Small intestine (tissue), 7 donors: ENCODE measurements around the gene ALG13. TPM values are rescaled to one million over a fixed set of nuclear protein-coding genes. Genes with fewer than 3 reads are reported as not detected.
"Not testable (repeated sequence)": the region's sequence is repeated elsewhere in the genome, so short reads cannot be mapped to it uniquely, and the experiment has no call there.

Experiments used
- DNase-seq, 2 donors: peaks; one replicate each; pipeline versions ENCODE4 v3.0.0 to v3.0.0-alpha.2; 2013
- FAIRE-seq: peaks from 2 replicates; lab custom pipeline; 2012; peaks lifted over from hg19 to GRCh38; lab: Jason Lieb, UNC
- H3K27ac ChIP-seq, 3 donors: one replicate each; pipeline ENCODE4 v1.5.1; 2013; ENCODE audit warnings: low read length in 2 of 3, mild to moderate bottlenecking in 2 of 3, control low read depth in 1 of 3, inconsistent platforms in 1 of 3, low read depth in 1 of 3, moderate library complexity in 1 of 3
- H3K27me3 ChIP-seq, 3 donors: one replicate each; pipeline ENCODE4 v1.6.1; 2013; ENCODE audit warnings: low read length in 3 of 3, inconsistent platforms in 1 of 3; ENCODE audit not compliant: control insufficient read depth in 3 of 3, insufficient read depth in 3 of 3
- H3K36me3 ChIP-seq, 3 donors: one replicate each; pipeline ENCODE4 v1.6.1; 2013; ENCODE audit warnings: low read length in 3 of 3, inconsistent platforms in 1 of 3, low read depth in 1 of 3, mild to moderate bottlenecking in 1 of 3, moderate library complexity in 1 of 3; ENCODE audit not compliant: control insufficient read depth in 3 of 3, insufficient read depth in 2 of 3
- H3K4me1 ChIP-seq, 3 donors: one replicate each; pipeline ENCODE4 v1.6.1; 2013; ENCODE audit warnings: low read length in 2 of 3, inconsistent platforms in 1 of 3, low read depth in 1 of 3, mild to moderate bottlenecking in 1 of 3, moderate library complexity in 1 of 3; ENCODE audit not compliant: control insufficient read depth in 3 of 3, insufficient read depth in 2 of 3
- H3K4me3 ChIP-seq, 3 donors: one replicate each; pipeline ENCODE4 v1.5.1; 2013; ENCODE audit warnings: low read length in 3 of 3, control low read depth in 1 of 3, inconsistent platforms in 1 of 3, low read depth in 1 of 3, mild to moderate bottlenecking in 1 of 3, moderate library complexity in 1 of 3
- H3K9me3 ChIP-seq, 2 donors: one replicate each; pipeline ENCODE4 v1.6.1; 2013; ENCODE audit warnings: low read depth in 1 of 2, low read length in 1 of 2; ENCODE audit not compliant: control insufficient read depth in 2 of 2, insufficient read depth in 1 of 2
- WGBS, 3 donors: extraction: QIAGEN DNeasy Blood & Tissue Kit; methylation state at CpG; one replicate each; pipeline ENCODE4 v1.1.7; 2013; 5-methylcytosine and 5-hydroxymethylcytosine counted together
- polyA plus RNA-seq, 4 donors: library from polyadenylated mRNA; stranded (reverse) in 3 of 4; unstranded in 1 of 4; fragments of 200-250 nt in 3 of 4; fragments of 120-200 nt in 1 of 4; gene quantifications; one replicate each; pipeline versions ENCODE4 v1.2.1 to v1.2.3, GENCODE V29; 2013
- donor health status: healthy with polysubstance abuse.
- donor health status: control.
- donor health status: control.
- donor health status: Bipolar disorder and iron deficiency.
- donor health status: healthy.

ALG13 gene
- polyA plus RNA-seq, 4 donors: 31.3 to 60.4 (median 52.6) TPM

DNA sequence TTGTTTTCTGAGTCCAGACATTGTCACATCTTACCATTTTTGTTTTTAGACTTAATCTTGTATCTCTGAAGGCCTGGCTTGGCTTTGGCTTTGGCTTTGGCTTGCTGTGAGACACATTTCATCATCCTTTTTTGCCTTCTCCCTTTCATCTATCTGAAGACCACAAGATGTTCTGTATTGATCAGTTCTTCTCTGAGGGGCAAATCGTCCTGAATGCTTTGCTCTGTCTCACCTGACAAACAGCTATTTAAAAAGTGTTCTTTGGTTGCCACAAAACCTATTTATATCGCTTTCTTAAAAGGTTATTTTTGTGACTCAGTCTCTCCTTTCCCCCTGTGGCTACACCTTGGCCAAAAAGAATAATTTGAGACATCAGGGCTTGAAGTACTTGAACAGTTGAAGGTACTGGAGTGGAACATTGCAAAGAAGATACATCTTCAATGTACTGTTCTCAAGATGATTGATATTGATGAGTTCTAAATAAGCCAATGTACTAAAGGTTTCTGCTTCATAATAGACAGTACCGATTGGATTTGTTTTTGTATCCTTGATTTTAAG, 80.7 kb downstream of the ALG13 start:
- Histone ChIP-seq H3K4me1 (no peaks in the 10 kb centered on the region), H3K36me3 (peaks cover 0 to 3% (median 2%) of the 10 kb centered on the region in 3 donors), H3K27ac (no peak overlapping the region), H3K27me3 (no peaks in the 10 kb centered on the region), H3K4me3 (no peak overlapping the region), H3K9me3 (no peaks in the 10 kb centered on the region)
- DNase-seq: no peak
- 71 to 90% (median 81%) methylated on average over 3 of the region's 3 CpGs for WGBS, 3 donors
- no peak for FAIRE-seq

DNA sequence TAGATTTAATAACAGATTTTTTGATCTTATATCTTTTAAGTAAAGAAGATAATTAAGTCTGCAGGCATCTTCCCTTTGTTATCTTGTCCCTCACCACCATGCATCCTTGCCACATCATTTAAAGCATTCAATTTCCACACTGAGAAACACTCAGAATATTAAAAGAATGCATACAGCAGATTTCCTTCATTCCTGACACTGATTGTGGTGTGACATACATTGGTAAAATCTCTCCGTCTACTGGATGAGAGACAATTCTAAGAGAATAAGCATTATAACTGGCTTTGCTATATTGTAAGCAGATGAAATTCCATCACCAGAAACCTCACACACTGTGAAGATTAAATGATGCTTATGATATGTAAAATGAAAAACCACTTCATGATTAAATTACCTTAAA, 97.6 kb downstream of the ALG13 start:
- Histone ChIP-seq H3K9me3 (no peaks in the 10 kb centered on the region), H3K27ac (no peak overlapping the region), H3K4me1 (no peaks in the 10 kb centered on the region), H3K27me3 (no peaks in the 10 kb centered on the region), H3K36me3 (no peaks in the 10 kb centered on the region), H3K4me3 (no peak overlapping the region)
- WGBS, 3 donors: 91 to 93% (median 91%) methylated on average over 1 of the region's 1 CpG
- DNase-seq (no peak), FAIRE-seq (no peak)

DNA sequence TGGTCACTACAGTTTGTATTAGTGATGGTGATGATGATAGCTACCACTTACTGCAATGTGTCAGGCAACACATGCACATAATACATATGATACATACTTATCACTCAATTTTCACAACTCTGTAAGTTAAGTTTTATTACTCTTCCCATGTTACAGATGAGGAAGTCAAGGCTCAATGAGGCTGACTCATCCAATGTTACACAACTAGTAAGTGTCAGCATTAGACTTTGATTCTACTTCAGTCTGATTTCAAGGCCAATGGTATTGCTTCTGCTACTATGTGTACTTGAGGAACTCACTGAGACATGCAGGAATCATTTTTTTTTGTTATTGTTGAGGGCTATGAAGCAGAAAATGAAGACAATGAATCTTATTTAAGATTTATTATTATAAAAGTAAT, 98.6 kb downstream of the ALG13 start:
- Histone ChIP-seq H3K9me3 (no peaks in the 10 kb centered on the region), H3K36me3 (no peaks in the 10 kb centered on the region), H3K27me3 (no peaks in the 10 kb centered on the region), H3K27ac (no peak overlapping the region), H3K4me1 (no peaks in the 10 kb centered on the region), H3K4me3 (no peak overlapping the region)
- DNase-seq: peak; percentile 24 to 68
- FAIRE-seq: no peak

DNA sequence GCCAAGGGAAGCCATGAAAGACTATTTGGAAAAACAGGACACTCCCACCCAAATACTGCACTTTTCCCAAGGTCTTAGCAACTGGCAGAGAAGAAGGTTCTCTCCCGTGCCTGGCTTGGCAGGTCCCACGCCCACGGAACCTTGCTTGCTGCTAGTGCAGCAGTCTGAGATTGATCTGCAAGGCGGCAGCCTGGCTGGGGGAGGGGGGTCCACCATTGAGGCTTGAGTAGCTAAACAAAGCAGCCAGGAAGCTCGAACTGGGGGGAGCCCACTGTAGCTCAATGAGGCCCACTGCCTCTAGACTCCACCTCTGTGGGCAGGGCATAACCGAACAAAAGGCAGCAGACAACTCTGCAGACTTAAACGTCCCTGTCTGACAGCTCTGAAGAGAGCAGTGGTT, 103.7 kb downstream of the ALG13 start:
- H3K27me3 ChIP-seq: no peaks in the 10 kb centered on the region
- no peaks in the 10 kb centered on the region for H3K4me1 ChIP-seq
- DNase-seq (no peak), FAIRE-seq (no peak)
- no peak overlapping the region for H3K4me3 ChIP-seq
- H3K9me3 ChIP-seq: no peaks in the 10 kb centered on the region
- H3K27ac ChIP-seq: no peak overlapping the region
- no peaks in the 10 kb centered on the region for H3K36me3 ChIP-seq
- 82 to 89% (median 85%) methylated on average over 7 of the region's 7 CpGs for WGBS, 3 donors

DNA sequence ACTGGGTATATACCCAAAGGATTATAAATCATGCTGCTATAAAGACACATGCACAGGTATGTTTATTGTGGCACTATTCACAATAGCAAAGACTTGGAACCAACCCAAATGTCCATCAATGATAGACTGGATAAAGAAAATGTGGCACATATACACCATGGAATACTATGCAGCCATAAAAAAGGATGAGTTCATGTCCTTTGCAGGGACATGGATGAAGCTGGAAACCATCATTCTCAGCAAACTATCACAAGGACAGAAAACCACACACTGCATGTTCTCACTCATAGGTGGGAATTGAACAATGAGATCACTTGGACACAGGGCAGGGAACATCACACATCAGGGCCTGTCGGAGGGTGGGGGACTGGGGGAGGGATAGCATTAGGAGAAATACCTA, 109.1 kb downstream of the ALG13 start:
- H3K9me3 ChIP-seq, H3K36me3 ChIP-seq, H3K27ac ChIP-seq, DNase-seq, H3K4me3 ChIP-seq, H3K27me3 ChIP-seq, FAIRE-seq, H3K4me1 ChIP-seq: not testable (repeated sequence)
- WGBS, 3 donors: 86 to 100% (median 100%) methylated on average over 1 of the region's 1 CpG

Other genes with a start within 250 kb of the ALG13 start
- gene SERTM2, start 169.5 kb upstream of the ALG13 start, polyA plus RNA-seq: under 1 TPM in 2 of 4 donors, not detected in 2; 0.03 TPM
- under 1 TPM in 1 of 4 donors, not detected in 3; 0.03 TPM for gene TRPC5OS, start 195.0 kb downstream of the ALG13 start, polyA plus RNA-seq